ENCODE data around the gene HOXD4. TPM values are rescaled to one million over a fixed set of nuclear protein-coding genes. Genes with fewer than 3 reads are reported as not detected.

The HOXD4 gene
- total RNA-seq, 4 donors from 2014 or later, result 3.8 to 17.1 (median 16.6) TPM

- no peak for DNase-seq (ENCODE audit: low spot score in 2 of 2)
- Histone ChIP-seq H3K27ac (no peak overlapping the region), H3K27me3 (peaks cover 0 to 77% of the 10 kb centered on the region in 2 donors), H3K9me3 (no peaks in the 10 kb centered on the region), H3K4me1 (peaks cover 0 to 24% (median 10%) of the 10 kb centered on the region in 4 donors), H3K36me3 (no peaks in the 10 kb centered on the region), H3K4me3 (no peak overlapping the region)
- TF ChIP-seq POLR2A (IDR thresholded peaks at IDR 0.05) (no peak), CTCF (IDR thresholded peaks at IDR 0.05) (no peak), EP300 (IDR thresholded peaks at IDR 0.05) (no peak)
- WGBS, 2 donors, result 70 to 75% methylated on average over 2 of the region's 2 CpGs
Observed at GRCh38 chr2:176184749-176185148, 33.4 kb downstream of the HOXD4 start.

- 89 to 92% methylated on average over 2 of the region's 2 CpGs for WGBS, 2 donors
- Histone ChIP-seq H3K27ac (no peak overlapping the region), H3K4me1 (peaks cover 0 to 27% (median 11%) of the 10 kb centered on the region in 4 donors), H3K36me3 (no peaks in the 10 kb centered on the region), H3K27me3 (peaks cover 0 to 77% of the 10 kb centered on the region in 2 donors), H3K4me3 (no peak overlapping the region), H3K9me3 (no peaks in the 10 kb centered on the region)
- no peak for DNase-seq (ENCODE audit: low spot score in 2 of 2)
- TF ChIP-seq EP300 (IDR thresholded peaks at IDR 0.05) (no peak), POLR2A (IDR thresholded peaks at IDR 0.05) (no peak), CTCF (IDR thresholded peaks at IDR 0.05) (no peak)
Observed at GRCh38 chr2:176186024-176186423, 34.7 kb downstream of the HOXD4 start.

GRCh38 chr2:176187200-176187898, 36.0 kb downstream of the HOXD4 start:
- no peak for DNase-seq (ENCODE audit: low spot score in 2 of 2)
- no peaks in the 10 kb centered on the region for H3K9me3 ChIP-seq
- H3K27ac ChIP-seq, result peak overlapping the region in 2 of 4 donors; percentile 50 to 64
- H3K36me3 ChIP-seq, result no peaks in the 10 kb centered on the region
- WGBS, 2 donors, result 6 to 18% methylated on average over 13 of the region's 13 CpGs
- peaks cover 0 to 85% of the 10 kb centered on the region in 2 donors for H3K27me3 ChIP-seq
- H3K4me3 ChIP-seq, result peak overlapping the region; percentile 41 to 69 (median 50)
- peaks cover 0 to 27% (median 11%) of the 10 kb centered on the region in 4 donors for H3K4me1 ChIP-seq
- TF ChIP-seq EP300 (IDR thresholded peaks at IDR 0.05) (no peak), POLR2A (IDR thresholded peaks at IDR 0.05) (no peak), CTCF (IDR thresholded peaks at IDR 0.05) (no peak)

- Histone ChIP-seq H3K27me3 (peaks cover 0 to 92% of the 10 kb centered on the region in 2 donors), H3K4me3 (peak within 1 kb of the TSS; percentile 41 to 69 (median 50)), H3K9me3 (no peaks in the 10 kb centered on the region), H3K27ac (peak within 1 kb of the TSS in 2 of 4 donors; percentile 50 to 64), H3K4me1 (peaks cover 0 to 27% (median 11%) of the 10 kb centered on the region in 4 donors), H3K36me3 (no peaks in the 10 kb centered on the region)
- 2 to 3% methylated on average over 60 to 63 of the region's 68 CpGs for WGBS, 2 donors
- no peak for DNase-seq (ENCODE audit: low spot score in 2 of 2)
- peak in 1 of 2 donors; percentile 21 for TF ChIP-seq POLR2A (IDR thresholded peaks at IDR 0.05)
- TF ChIP-seq EP300 (IDR thresholded peaks at IDR 0.05), result no peak
- no peak for TF ChIP-seq CTCF (IDR thresholded peaks at IDR 0.05)
Observed at GRCh38 chr2:176187899-176188773, 36.8 kb downstream of the HOXD4 start, which contains the start of gene HOXD1. Gene HOXD1, plus strand, starts transcription at chr2:176188668. Its CDS starts 134 bp downstream, at chr2:176188802.
